Fibroblast of lung (primary cell): Measurements from ENCODE around the gene SLC28A3. TPM values are rescaled to one million over a fixed set of nuclear protein-coding genes. Genes with fewer than 3 reads are reported as not detected.
A peak's percentile ranks its signal among the peaks of the same experiment; 100 is the strongest.

Source experiments
- DNase-seq, 2 donors: peaks; one replicate each; pipeline versions ENCODE4 v3.0.0 to v3.0.0-alpha.2; 2010; ENCODE audit warnings: low read depth in 2 of 2
- H2AFZ ChIP-seq: 2 replicates; pipeline ENCODE4 v1.5.1; 2012; ENCODE audit warnings: low read length, control low read depth, inconsistent platforms
- H3K27ac ChIP-seq: 2 replicates; pipeline ENCODE4 v1.5.1; 2011; ENCODE audit warnings: low read length, control low read depth; ENCODE audit not compliant: insufficient read depth
- H3K27me3 ChIP-seq: 2 replicates; pipeline ENCODE4 v1.5.1; 2011; ENCODE audit warnings: mild to moderate bottlenecking, low read length; ENCODE audit not compliant: control insufficient read depth, insufficient read depth
- H3K36me3 ChIP-seq: 2 replicates; pipeline ENCODE4 v1.5.1; 2011; ENCODE audit warnings: low read length; ENCODE audit not compliant: control insufficient read depth, insufficient read depth
- H3K4me1 ChIP-seq: 2 replicates; pipeline ENCODE4 v1.5.1; 2011; ENCODE audit warnings: low read length; ENCODE audit not compliant: control insufficient read depth, insufficient read depth; ENCODE audit errors: extremely low read depth
- H3K4me2 ChIP-seq: 2 replicates; pipeline ENCODE4 v1.5.1; 2011; ENCODE audit warnings: low read length, control low read depth; ENCODE audit not compliant: insufficient read depth; ENCODE audit errors: extremely low read depth
- H3K4me3 ChIP-seq, 4 experiments: fragments of 200-600 bp in 1 of 4; sonication (generic) in 1 of 4; replicated peaks in 1 of 4; 2 replicates each; pipeline ENCODE4 v1.5.1; 2011 to 2016; ENCODE audit warnings: low read length in 4 of 4, low read depth in 3 of 4, mild to moderate bottlenecking in 3 of 4, control low read depth in 2 of 4, inconsistent platforms in 1 of 4, mixed read lengths in 1 of 4; ENCODE audit not compliant: insufficient read depth in 1 of 4; ENCODE audit errors: control extremely low read depth in 1 of 4
- H3K79me2 ChIP-seq: 2 replicates; pipeline ENCODE4 v1.5.1; 2012; ENCODE audit warnings: mild to moderate bottlenecking, low read length, inconsistent platforms; ENCODE audit not compliant: control insufficient read depth, insufficient read depth
- H3K9ac ChIP-seq: 2 replicates; pipeline ENCODE4 v1.5.1; 2011; ENCODE audit warnings: mild to moderate bottlenecking, low read length, control low read depth; ENCODE audit not compliant: insufficient read depth
- H3K9me3 ChIP-seq: 2 replicates; pipeline ENCODE4 v1.5.1; 2012; ENCODE audit warnings: low read depth, low read length; ENCODE audit not compliant: control insufficient read depth, insufficient read depth
- H4K20me1 ChIP-seq: 2 replicates; pipeline ENCODE4 v1.5.1; 2011; ENCODE audit warnings: low read length; ENCODE audit not compliant: control insufficient read depth, insufficient read depth; ENCODE audit errors: extremely low read depth
- EZH2 ChIP-seq: IDR thresholded peaks from 2 replicates; pipeline ENCODE4 v1.5.1; 2012; ENCODE audit warnings: low read length, control low read depth, mild to moderate bottlenecking; ENCODE audit errors: missing control alignments
- polyA plus RNA-seq, 2 donors: library from polyadenylated mRNA; depleted of rRNA in 1 of 2; stranded (reverse) in 1 of 2; unstranded in 1 of 2; fragments of >200 nt; gene quantifications; 2 replicates each; pipeline ENCODE4 v1.2.1, GENCODE V29; 2011 to 2012; ENCODE audit warnings: missing spikeins in 1 of 2
- total RNA-seq: library from RNA; depleted of rRNA; stranded (reverse); fragments of >200 nt; gene quantifications from 2 replicates; pipeline ENCODE4 v1.2.1, GENCODE V29; 2014
- TF ChIP-seq, protein P1 (sequence below), 2 donors: IDR thresholded peaks in 1 of 2; conservative IDR thresholded peaks in 1 of 2; 1 replicate in 1 of 2; 2 replicates in 1 of 2; pipeline ENCODE4 v1.5.1; 2011 to 2012; ENCODE audit warnings: low read length in 2 of 2, control low read depth in 1 of 2, inconsistent platforms in 1 of 2, low read depth in 1 of 2, mild to moderate bottlenecking in 1 of 2

The SLC28A3 gene
- total and polyA plus RNA-seq, 2 donors (not counting 1 experiment from before 2014, with no cell fraction given), result 0.17 to 0.75 TPM

DNA sequence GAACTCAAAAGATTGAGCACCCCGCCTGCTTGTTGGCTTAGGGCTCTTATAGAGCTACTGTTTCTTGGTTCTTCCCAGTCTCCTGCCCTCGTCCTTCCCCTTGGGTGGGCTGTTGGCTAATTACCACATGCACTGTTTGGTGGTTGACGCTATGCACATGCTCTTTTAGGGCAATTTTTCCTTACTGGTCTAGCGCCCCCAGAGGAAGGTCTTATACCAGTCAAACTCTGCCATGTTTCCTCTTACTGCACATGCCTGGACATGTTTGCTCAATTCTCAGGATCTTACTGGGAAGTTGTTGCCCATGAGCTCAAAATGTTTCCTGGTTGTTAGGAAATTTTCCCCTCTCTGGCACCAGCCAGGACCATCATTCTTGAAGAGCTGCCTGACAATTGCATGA lies 101.9 kb downstream of the SLC28A3 start:
- Histone ChIP-seq H2AFZ (no peak overlapping the region), H3K4me1 (no peaks in the 10 kb centered on the region), H3K9ac (no peak overlapping the region), H4K20me1 (no peaks in the 10 kb centered on the region), H3K9me3 (no peaks in the 10 kb centered on the region), H3K4me3 (no peak overlapping the region), H3K4me2 (no peak overlapping the region), H3K27me3 (no peaks in the 10 kb centered on the region), H3K27ac (no peak overlapping the region), H3K36me3 (no peaks in the 10 kb centered on the region), H3K79me2 (no peaks in the 10 kb centered on the region)
- peak in 1 of 2 donors; percentile 6 for DNase-seq
- TF ChIP-seq, protein P1, sequence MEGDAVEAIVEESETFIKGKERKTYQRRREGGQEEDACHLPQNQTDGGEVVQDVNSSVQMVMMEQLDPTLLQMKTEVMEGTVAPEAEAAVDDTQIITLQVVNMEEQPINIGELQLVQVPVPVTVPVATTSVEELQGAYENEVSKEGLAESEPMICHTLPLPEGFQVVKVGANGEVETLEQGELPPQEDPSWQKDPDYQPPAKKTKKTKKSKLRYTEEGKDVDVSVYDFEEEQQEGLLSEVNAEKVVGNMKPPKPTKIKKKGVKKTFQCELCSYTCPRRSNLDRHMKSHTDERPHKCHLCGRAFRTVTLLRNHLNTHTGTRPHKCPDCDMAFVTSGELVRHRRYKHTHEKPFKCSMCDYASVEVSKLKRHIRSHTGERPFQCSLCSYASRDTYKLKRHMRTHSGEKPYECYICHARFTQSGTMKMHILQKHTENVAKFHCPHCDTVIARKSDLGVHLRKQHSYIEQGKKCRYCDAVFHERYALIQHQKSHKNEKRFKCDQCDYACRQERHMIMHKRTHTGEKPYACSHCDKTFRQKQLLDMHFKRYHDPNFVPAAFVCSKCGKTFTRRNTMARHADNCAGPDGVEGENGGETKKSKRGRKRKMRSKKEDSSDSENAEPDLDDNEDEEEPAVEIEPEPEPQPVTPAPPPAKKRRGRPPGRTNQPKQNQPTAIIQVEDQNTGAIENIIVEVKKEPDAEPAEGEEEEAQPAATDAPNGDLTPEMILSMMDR (conservative IDR thresholded peaks at IDR 0.05 in 1 of 2, IDR thresholded peaks at IDR 0.05 in 1 of 2; ENCODE audit: low read depth in 1 of 2, low read length in 2 of 2), result no peak
- TF ChIP-seq EZH2, result no peak

DNA sequence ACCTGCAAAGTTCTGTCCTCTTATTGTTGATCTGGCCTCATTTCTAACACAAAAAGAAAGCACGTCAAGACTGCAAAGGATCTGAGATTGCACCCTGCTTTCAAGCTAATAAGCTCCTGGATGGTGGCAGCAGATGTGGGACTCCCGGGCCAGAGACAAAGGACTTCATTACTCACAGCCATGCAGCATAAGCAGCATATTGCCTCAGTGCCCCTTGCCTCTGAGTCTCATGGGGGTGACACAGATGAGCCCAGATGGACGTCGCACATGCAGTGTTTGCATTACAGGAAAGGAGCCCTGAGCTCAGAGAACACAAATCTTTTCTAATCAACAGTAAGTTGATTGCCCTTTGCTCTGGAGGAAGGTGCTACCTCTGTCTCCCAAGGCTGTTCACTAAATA lies 105.0 kb downstream of the SLC28A3 start:
- Histone ChIP-seq H2AFZ (no peak overlapping the region), H3K4me2 (no peak overlapping the region), H3K4me3 (no peak overlapping the region), H3K36me3 (no peaks in the 10 kb centered on the region), H3K4me1 (no peaks in the 10 kb centered on the region), H4K20me1 (no peaks in the 10 kb centered on the region), H3K9me3 (no peaks in the 10 kb centered on the region), H3K79me2 (no peaks in the 10 kb centered on the region), H3K9ac (no peak overlapping the region), H3K27me3 (no peaks in the 10 kb centered on the region), H3K27ac (no peak overlapping the region)
- no peak for DNase-seq
- no peak for TF ChIP-seq EZH2

DNA sequence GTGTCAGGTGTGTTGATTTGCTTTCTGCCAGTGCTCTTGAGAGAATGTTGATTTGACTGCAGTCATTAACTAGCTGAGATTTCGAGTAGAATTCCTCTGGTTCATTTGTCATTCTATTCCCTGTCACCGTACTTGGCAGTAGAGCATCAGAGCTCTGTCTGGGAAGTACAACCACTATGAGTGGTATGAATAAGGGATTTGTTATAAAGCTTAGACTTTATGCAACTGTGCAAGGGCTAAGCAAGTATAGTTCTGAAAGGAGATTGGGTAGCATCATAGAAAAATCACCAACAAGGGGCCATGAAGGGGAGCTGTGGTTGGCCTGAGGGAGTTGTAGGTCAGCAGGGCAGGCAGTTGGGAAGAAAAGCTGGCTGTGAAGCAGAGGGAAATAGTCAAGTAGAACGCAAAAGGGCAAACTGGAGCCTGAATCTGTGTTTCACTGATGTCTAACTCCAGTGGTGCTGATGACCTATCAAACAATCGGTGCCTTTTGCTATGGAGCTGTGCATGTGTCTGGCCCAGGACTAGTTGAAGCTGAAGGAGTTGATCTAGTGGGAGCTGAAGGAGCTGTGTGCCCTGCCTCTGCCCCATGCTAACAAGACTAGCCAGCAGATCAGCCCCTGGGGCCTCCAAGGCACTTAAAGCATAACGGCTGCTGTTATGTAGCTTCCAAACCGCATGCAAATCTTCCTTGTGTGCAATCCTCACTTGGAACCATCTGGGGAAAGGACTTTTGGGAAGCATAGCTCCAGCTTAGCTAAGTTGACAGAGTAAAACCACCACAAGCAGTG lies 110.0 kb downstream of the SLC28A3 start:
- Histone ChIP-seq H3K27me3 (no peaks in the 10 kb centered on the region), H3K79me2 (no peaks in the 10 kb centered on the region), H3K9me3 (no peaks in the 10 kb centered on the region), H3K36me3 (no peaks in the 10 kb centered on the region), H2AFZ (no peak overlapping the region), H3K4me2 (no peak overlapping the region), H3K4me3 (no peak overlapping the region), H3K27ac (no peak overlapping the region), H3K9ac (no peak overlapping the region), H3K4me1 (no peaks in the 10 kb centered on the region), H4K20me1 (no peaks in the 10 kb centered on the region)
- no peak for TF ChIP-seq EZH2
- peak; percentile 35 to 44 for DNase-seq

DNA sequence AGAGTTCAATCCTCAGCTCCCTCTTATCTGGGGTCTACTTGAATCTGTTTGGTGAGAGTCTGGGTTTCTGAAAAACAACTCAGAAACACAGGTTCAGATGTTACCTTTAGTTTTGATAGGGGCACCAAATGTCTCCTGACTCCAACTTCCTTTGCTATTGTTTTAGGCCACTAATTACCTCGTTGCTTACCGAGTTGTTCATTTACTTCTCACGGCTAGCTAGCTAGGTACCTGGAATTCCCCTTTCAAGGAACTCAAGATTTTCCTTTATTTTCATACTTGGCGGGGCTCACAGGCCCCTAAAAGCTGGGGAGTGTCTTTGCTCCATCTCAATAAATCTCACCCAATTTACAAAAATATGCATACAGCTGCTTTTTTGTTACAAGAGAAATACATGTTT lies 111.4 kb downstream of the SLC28A3 start:
- no peak for TF ChIP-seq EZH2
- TF ChIP-seq, protein P1 (conservative IDR thresholded peaks at IDR 0.05 in 1 of 2, IDR thresholded peaks at IDR 0.05 in 1 of 2; ENCODE audit: low read depth in 1 of 2, low read length in 2 of 2), result no peak
- no peak for DNase-seq

More for the DNA sequence above, 111.4 kb downstream of the SLC28A3 start:
- Histone ChIP-seq H3K79me2 (no peaks in the 10 kb centered on the region), H2AFZ (no peak overlapping the region), H3K27me3 (no peaks in the 10 kb centered on the region), H3K4me3 (no peak overlapping the region), H3K9ac (no peak overlapping the region), H4K20me1 (no peaks in the 10 kb centered on the region), H3K9me3 (no peaks in the 10 kb centered on the region), H3K36me3 (no peaks in the 10 kb centered on the region), H3K4me2 (no peak overlapping the region), H3K27ac (no peak overlapping the region), H3K4me1 (no peaks in the 10 kb centered on the region)
